HepG2 (cell line): ENCODE results near the gene PLG. TPM values are rescaled to one million over a fixed set of nuclear protein-coding genes. Genes with fewer than 3 reads are reported as not detected.

Experiments
- ATAD3A ChIP-seq: sonication (generic); formaldehyde crosslinking; IDR thresholded peaks from 2 replicates; pipeline ENCODE4 v1.4.0; 2020; ENCODE audit warnings: missing genetic modification reagents
- FIP1L1 ChIP-seq: fragments of 200-400 bp; formaldehyde crosslinking; IDR thresholded peaks from 2 replicates; pipeline ENCODE4 v1.6.1; 2018; ENCODE audit warnings: low read depth, mild to moderate bottlenecking, low read length, moderate library complexity, borderline replicate concordance; ENCODE audit not compliant: insufficient read depth
- MAX ChIP-seq: IDR thresholded peaks from 2 replicates; pipeline ENCODE4 v1.6.1; 2012; ENCODE audit warnings: inconsistent platforms
- MYC ChIP-seq: sonication (generic); formaldehyde crosslinking; IDR thresholded peaks from 2 replicates; pipeline ENCODE4 v1.9.0; 2021; ENCODE audit warnings: missing genetic modification reagents, borderline replicate concordance
- NFYC ChIP-seq: IDR thresholded peaks from 2 replicates; pipeline ENCODE4 v1.6.1; 2016; ENCODE audit warnings: missing genetic modification reagents, missing compliant biosample characterization
- NR2F2 ChIP-seq: IDR thresholded peaks from 2 replicates; pipeline ENCODE4 v1.6.1; 2012; ENCODE audit warnings: low read depth, inconsistent platforms, borderline replicate concordance
- PHB2 ChIP-seq: fragments of 450-650 bp; IDR thresholded peaks from 2 replicates; pipeline ENCODE4 v1.6.1; 2018; ENCODE audit not compliant: partially characterized antibody
- SUZ12 ChIP-seq: fragments of 150-350 bp; IDR thresholded peaks from 2 replicates; pipeline ENCODE4 v1.6.1; 2014; ENCODE audit warnings: low read depth, low read length
- TAF1 ChIP-seq: sonication (generic); formaldehyde crosslinking; IDR thresholded peaks from 2 replicates; pipeline ENCODE4 v1.4.0; 2020; ENCODE audit warnings: missing genetic modification reagents
- ZNF460 ChIP-seq: sonication (generic); formaldehyde crosslinking; IDR thresholded peaks from 2 replicates; pipeline ENCODE4 v1.5.1; 2020; ENCODE audit warnings: missing genetic modification reagents, mild to moderate bottlenecking, borderline replicate concordance
- ZNF543 ChIP-seq: sonication (generic); formaldehyde crosslinking; IDR thresholded peaks from 2 replicates; pipeline ENCODE4 v1.4.0; 2020; ENCODE audit warnings: mild to moderate bottlenecking, missing genetic modification reagents
- ZNF780A ChIP-seq: sonication (generic); formaldehyde crosslinking; IDR thresholded peaks from 2 replicates; pipeline ENCODE4 v1.8.0; 2022; ENCODE audit warnings: mild to moderate bottlenecking, missing genetic modification reagents, moderate library complexity
- ZNF788 ChIP-seq: sonication (generic); formaldehyde crosslinking; IDR thresholded peaks from 2 replicates; pipeline ENCODE4 v1.5.0; 2020; ENCODE audit warnings: mild to moderate bottlenecking, missing genetic modification reagents, borderline replicate concordance
- ZSCAN25 ChIP-seq: sonication (generic); formaldehyde crosslinking; IDR thresholded peaks from 2 replicates; pipeline ENCODE4 v1.8.0; 2022; ENCODE audit warnings: mild to moderate bottlenecking, missing genetic modification reagents
- ZXDC ChIP-seq: sonication (generic); formaldehyde crosslinking; IDR thresholded peaks from 2 replicates; pipeline ENCODE4 v1.5.0; 2020; ENCODE audit warnings: mild to moderate bottlenecking, missing genetic modification reagents
- polyA plus RNA-seq, 8 experiments: library from polyadenylated mRNA; depleted of rRNA in 3 of 8; stranded (reverse) in 7 of 8; unstranded in 1 of 8; fragments of >200 nt; fragmentation: Illumina TruSeq in 4 of 8; extraction: Trizol in 4 of 8; gene quantifications; 2 replicates each; pipeline versions ENCODE4 v1.2.1 to v1.2.3, GENCODE V29; 2011 to 2016; ENCODE audit warnings: low read depth in 4 of 8, missing spikeins in 1 of 8, mixed read lengths in 1 of 8; ENCODE audit not compliant: insufficient read depth in 1 of 8
- total RNA-seq, 5 experiments: library from RNA; depleted of rRNA; stranded (reverse); fragments of >200 nt; fragmentation: Illumina TruSeq; extraction: Trizol; gene quantifications; 2 replicates each; pipeline ENCODE4 v1.2.3, GENCODE V29; 2016; ENCODE audit warnings: low read depth in 1 of 5
- TF ChIP-seq, protein P1 (sequence below): sonication (generic); formaldehyde crosslinking; IDR thresholded peaks from 2 replicates; pipeline ENCODE4 v1.4.0; 2020; ENCODE audit warnings: low read depth, missing genetic modification reagents
- TF ChIP-seq, protein P2 (sequence below): sonication (generic); formaldehyde crosslinking; IDR thresholded peaks from 2 replicates; pipeline ENCODE4 v1.4.0; 2020; ENCODE audit warnings: low read depth, mild to moderate bottlenecking, missing genetic modification reagents
- TF ChIP-seq, protein P3 (sequence below): sonication (generic); formaldehyde crosslinking; conservative IDR thresholded peaks from 2 replicates; pipeline ENCODE4 v1.4.0; 2020; ENCODE audit warnings: mild to moderate bottlenecking, missing genetic modification reagents, moderate library complexity

The PLG gene
- total and polyA plus RNA-seq, 2 of the 13 experiments (the other 11 are each of a cell fraction or from before 2014, with no cell fraction given) = 1.7 to 10.7 TPM

GRCh38 chr6:160766989-160767646 lies 65.1 kb downstream of the PLG start (continued):
- TF ChIP-seq, protein P1, sequence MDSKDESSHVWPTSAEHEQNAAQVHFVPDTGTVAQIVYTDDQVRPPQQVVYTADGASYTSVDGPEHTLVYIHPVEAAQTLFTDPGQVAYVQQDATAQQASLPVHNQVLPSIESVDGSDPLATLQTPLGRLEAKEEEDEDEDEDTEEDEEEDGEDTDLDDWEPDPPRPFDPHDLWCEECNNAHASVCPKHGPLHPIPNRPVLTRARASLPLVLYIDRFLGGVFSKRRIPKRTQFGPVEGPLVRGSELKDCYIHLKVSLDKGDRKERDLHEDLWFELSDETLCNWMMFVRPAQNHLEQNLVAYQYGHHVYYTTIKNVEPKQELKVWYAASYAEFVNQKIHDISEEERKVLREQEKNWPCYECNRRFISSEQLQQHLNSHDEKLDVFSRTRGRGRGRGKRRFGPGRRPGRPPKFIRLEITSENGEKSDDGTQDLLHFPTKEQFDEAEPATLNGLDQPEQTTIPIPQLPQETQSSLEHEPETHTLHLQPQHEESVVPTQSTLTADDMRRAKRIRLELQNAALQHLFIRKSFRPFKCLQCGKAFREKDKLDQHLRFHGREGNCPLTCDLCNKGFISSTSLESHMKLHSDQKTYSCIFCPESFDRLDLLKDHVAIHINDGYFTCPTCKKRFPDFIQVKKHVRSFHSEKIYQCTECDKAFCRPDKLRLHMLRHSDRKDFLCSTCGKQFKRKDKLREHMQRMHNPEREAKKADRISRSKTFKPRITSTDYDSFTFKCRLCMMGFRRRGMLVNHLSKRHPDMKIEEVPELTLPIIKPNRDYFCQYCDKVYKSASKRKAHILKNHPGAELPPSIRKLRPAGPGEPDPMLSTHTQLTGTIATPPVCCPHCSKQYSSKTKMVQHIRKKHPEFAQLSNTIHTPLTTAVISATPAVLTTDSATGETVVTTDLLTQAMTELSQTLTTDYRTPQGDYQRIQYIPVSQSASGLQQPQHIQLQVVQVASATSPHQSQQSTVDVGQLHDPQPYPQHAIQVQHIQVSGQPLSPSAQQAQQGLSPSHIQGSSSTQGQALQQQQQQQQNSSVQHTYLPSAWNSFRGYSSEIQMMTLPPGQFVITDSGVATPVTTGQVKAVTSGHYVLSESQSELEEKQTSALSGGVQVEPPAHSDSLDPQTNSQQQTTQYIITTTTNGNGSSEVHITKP (CRISPR knock-in tag) = no peak
- TF ChIP-seq MYC = peak; percentile 42; the same call in 1 of the 2 replicates
- no peak for TF ChIP-seq FIP1L1
- no peak for TF ChIP-seq TAF1 (CRISPR knock-in tag)
- TF ChIP-seq PHB2 = no peak
- TF ChIP-seq ZNF788 (CRISPR knock-in tag) = no peak
- no peak for TF ChIP-seq ATAD3A (CRISPR knock-in tag)
- no peak for TF ChIP-seq ZNF460
- TF ChIP-seq SUZ12 = no peak
- TF ChIP-seq, protein P2, sequence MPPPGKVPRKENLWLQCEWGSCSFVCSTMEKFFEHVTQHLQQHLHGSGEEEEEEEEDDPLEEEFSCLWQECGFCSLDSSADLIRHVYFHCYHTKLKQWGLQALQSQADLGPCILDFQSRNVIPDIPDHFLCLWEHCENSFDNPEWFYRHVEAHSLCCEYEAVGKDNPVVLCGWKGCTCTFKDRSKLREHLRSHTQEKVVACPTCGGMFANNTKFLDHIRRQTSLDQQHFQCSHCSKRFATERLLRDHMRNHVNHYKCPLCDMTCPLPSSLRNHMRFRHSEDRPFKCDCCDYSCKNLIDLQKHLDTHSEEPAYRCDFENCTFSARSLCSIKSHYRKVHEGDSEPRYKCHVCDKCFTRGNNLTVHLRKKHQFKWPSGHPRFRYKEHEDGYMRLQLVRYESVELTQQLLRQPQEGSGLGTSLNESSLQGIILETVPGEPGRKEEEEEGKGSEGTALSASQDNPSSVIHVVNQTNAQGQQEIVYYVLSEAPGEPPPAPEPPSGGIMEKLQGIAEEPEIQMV (CRISPR knock-in tag) = no peak
- no peak for TF ChIP-seq NR2F2
- peak; percentile 30; the same call in 1 of the 2 replicates for TF ChIP-seq ZSCAN25 (CRISPR knock-in tag)
- TF ChIP-seq ZNF780A = no peak
- TF ChIP-seq, protein P3, sequence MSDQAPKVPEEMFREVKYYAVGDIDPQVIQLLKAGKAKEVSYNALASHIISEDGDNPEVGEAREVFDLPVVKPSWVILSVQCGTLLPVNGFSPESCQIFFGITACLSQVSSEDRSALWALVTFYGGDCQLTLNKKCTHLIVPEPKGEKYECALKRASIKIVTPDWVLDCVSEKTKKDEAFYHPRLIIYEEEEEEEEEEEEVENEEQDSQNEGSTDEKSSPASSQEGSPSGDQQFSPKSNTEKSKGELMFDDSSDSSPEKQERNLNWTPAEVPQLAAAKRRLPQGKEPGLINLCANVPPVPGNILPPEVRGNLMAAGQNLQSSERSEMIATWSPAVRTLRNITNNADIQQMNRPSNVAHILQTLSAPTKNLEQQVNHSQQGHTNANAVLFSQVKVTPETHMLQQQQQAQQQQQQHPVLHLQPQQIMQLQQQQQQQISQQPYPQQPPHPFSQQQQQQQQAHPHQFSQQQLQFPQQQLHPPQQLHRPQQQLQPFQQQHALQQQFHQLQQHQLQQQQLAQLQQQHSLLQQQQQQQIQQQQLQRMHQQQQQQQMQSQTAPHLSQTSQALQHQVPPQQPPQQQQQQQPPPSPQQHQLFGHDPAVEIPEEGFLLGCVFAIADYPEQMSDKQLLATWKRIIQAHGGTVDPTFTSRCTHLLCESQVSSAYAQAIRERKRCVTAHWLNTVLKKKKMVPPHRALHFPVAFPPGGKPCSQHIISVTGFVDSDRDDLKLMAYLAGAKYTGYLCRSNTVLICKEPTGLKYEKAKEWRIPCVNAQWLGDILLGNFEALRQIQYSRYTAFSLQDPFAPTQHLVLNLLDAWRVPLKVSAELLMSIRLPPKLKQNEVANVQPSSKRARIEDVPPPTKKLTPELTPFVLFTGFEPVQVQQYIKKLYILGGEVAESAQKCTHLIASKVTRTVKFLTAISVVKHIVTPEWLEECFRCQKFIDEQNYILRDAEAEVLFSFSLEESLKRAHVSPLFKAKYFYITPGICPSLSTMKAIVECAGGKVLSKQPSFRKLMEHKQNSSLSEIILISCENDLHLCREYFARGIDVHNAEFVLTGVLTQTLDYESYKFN (CRISPR knock-in tag) = no peak
- peak; percentile 63 for TF ChIP-seq MAX
- TF ChIP-seq ZNF543 (CRISPR knock-in tag) = no peak
- TF ChIP-seq ZXDC = no peak
- TF ChIP-seq NFYC = no peak
